ENCODE data around the gene NSD1.
A peak's percentile ranks its signal among the peaks of the same experiment; 100 is the strongest.

NSD1 gene

GRCh38 chr5:177269976-177270375 is 136.4 kb downstream of the NSD1 start:
- no peak overlapping the region for H3K4me3 Mint-ChIP-seq
- H3K4me1 Mint-ChIP-seq = no peaks in the 10 kb centered on the region
- H3K27me3 Mint-ChIP-seq = no peaks in the 10 kb centered on the region
- no peak for ATAC-seq (replicated peaks)
- H3K36me3 Mint-ChIP-seq = peaks cover 37 to 45% of the 10 kb centered on the region in 2 donors
- H3K27ac Mint-ChIP-seq = no peak overlapping the region
- H3K9me3 Mint-ChIP-seq = no peaks in the 10 kb centered on the region
- DNase-seq = no peak

- ATAC-seq (replicated peaks) (no peak), DNase-seq (no peak)
- Mint-ChIP-seq H3K27me3 (no peaks in the 10 kb centered on the region), H3K4me3 (no peak overlapping the region), H3K27ac (no peak overlapping the region), H3K36me3 (peaks cover 34 to 48% of the 10 kb centered on the region in 2 donors), H3K9me3 (no peaks in the 10 kb centered on the region), H3K4me1 (no peaks in the 10 kb centered on the region)
Observed at GRCh38 chr5:177270653-177271052, 137.1 kb downstream of the NSD1 start.

GRCh38 chr5:177271113-177271512 is 137.5 kb downstream of the NSD1 start:
- Mint-ChIP-seq H3K4me1 (no peaks in the 10 kb centered on the region), H3K9me3 (no peaks in the 10 kb centered on the region), H3K27ac (no peak overlapping the region), H3K36me3 (peaks cover 33 to 50% of the 10 kb centered on the region in 2 donors), H3K27me3 (no peaks in the 10 kb centered on the region), H3K4me3 (no peak overlapping the region)
- no peak for DNase-seq
- ATAC-seq (replicated peaks) = no peak

GRCh38 chr5:177275883-177276282 is 142.3 kb downstream of the NSD1 start:
- no peak overlapping the region for H3K27ac Mint-ChIP-seq
- peaks cover 0 to 6% of the 10 kb centered on the region in 2 donors for H3K4me1 Mint-ChIP-seq
- H3K4me3 Mint-ChIP-seq = no peak overlapping the region
- DNase-seq (no peak), ATAC-seq (replicated peaks) (no peak)
- no peaks in the 10 kb centered on the region for H3K9me3 Mint-ChIP-seq
- no peaks in the 10 kb centered on the region for H3K27me3 Mint-ChIP-seq
- peaks cover 28 to 68% of the 10 kb centered on the region in 2 donors for H3K36me3 Mint-ChIP-seq

GRCh38 chr5:177276886-177277285 is 143.3 kb downstream of the NSD1 start:
- ATAC-seq (replicated peaks) (no peak), DNase-seq (no peak)
- H3K36me3 Mint-ChIP-seq = peaks cover 34 to 69% of the 10 kb centered on the region in 2 donors
- H3K27ac Mint-ChIP-seq = peak overlapping the region; percentile 47
- no peak overlapping the region for H3K4me3 Mint-ChIP-seq
- peaks cover 0 to 6% of the 10 kb centered on the region in 2 donors for H3K4me1 Mint-ChIP-seq
- H3K9me3 Mint-ChIP-seq = no peaks in the 10 kb centered on the region
- H3K27me3 Mint-ChIP-seq = no peaks in the 10 kb centered on the region

GRCh38 chr5:177288191-177288590 is 154.6 kb downstream of the NSD1 start:
- no peak overlapping the region for H3K4me3 Mint-ChIP-seq
- H3K4me1 Mint-ChIP-seq = peaks cover 4 to 18% of the 10 kb centered on the region in 2 donors
- no peak for DNase-seq
- H3K9me3 Mint-ChIP-seq = no peaks in the 10 kb centered on the region
- H3K27me3 Mint-ChIP-seq = no peaks in the 10 kb centered on the region
- ATAC-seq (replicated peaks) = no peak
- no peak overlapping the region for H3K27ac Mint-ChIP-seq
- H3K36me3 Mint-ChIP-seq = peaks cover 40 to 58% of the 10 kb centered on the region in 2 donors

GRCh38 chr5:177290816-177291596 is 157.4 kb downstream of the NSD1 start:
- ATAC-seq (replicated peaks) (peak; percentile 77 to 78), DNase-seq (no peak)
- H3K9me3 Mint-ChIP-seq = no peaks in the 10 kb centered on the region
- H3K27me3 Mint-ChIP-seq = no peaks in the 10 kb centered on the region
- peaks cover 53 to 65% of the 10 kb centered on the region in 2 donors for H3K36me3 Mint-ChIP-seq
- no peak overlapping the region for H3K4me3 Mint-ChIP-seq
- peak overlapping the region; percentile 27 for H3K27ac Mint-ChIP-seq
- H3K4me1 Mint-ChIP-seq = peaks cover 14 to 34% of the 10 kb centered on the region in 2 donors

- Mint-ChIP-seq H3K27me3 (no peaks in the 10 kb centered on the region), H3K4me1 (peaks cover 22 to 41% of the 10 kb centered on the region in 2 donors)
- ATAC-seq (replicated peaks) = no peak
Observed at GRCh38 chr5:177291735-177292134, 158.2 kb downstream of the NSD1 start.

GRCh38 chr5:177293819-177294581 is 160.4 kb downstream of the NSD1 start:
- ATAC-seq (replicated peaks) = no peak
- DNase-seq = no peak
- Mint-ChIP-seq H3K27me3 (no peaks in the 10 kb centered on the region), H3K4me3 (no peak overlapping the region), H3K36me3 (peaks cover 56 to 76% of the 10 kb centered on the region in 2 donors), H3K4me1 (peaks cover 33 to 49% of the 10 kb centered on the region in 2 donors), H3K27ac (peak overlapping the region; percentile 25), H3K9me3 (no peaks in the 10 kb centered on the region)

More at GRCh38 chr5:177291735-177292134, 158.2 kb downstream of the NSD1 start:
- Mint-ChIP-seq H3K27ac (no peak overlapping the region), H3K9me3 (no peaks in the 10 kb centered on the region), H3K4me3 (no peak overlapping the region), H3K36me3 (peaks cover 55 to 69% of the 10 kb centered on the region in 2 donors)
- DNase-seq = no peak

GRCh38 chr5:177294632-177295031 is 161.1 kb downstream of the NSD1 start:
- DNase-seq (no peak), ATAC-seq (replicated peaks) (no peak)
- no peak overlapping the region for H3K4me3 Mint-ChIP-seq
- no peaks in the 10 kb centered on the region for H3K27me3 Mint-ChIP-seq
- H3K9me3 Mint-ChIP-seq = no peaks in the 10 kb centered on the region
- H3K36me3 Mint-ChIP-seq = peaks cover 52 to 75% of the 10 kb centered on the region in 2 donors
- peak overlapping the region; percentile 25 for H3K27ac Mint-ChIP-seq
- H3K4me1 Mint-ChIP-seq = peaks cover 36 to 51% of the 10 kb centered on the region in 2 donors

- DNase-seq (no peak), ATAC-seq (replicated peaks) (peak; percentile 32 to 49)
- H3K27me3 Mint-ChIP-seq = no peaks in the 10 kb centered on the region
- H3K9me3 Mint-ChIP-seq = no peaks in the 10 kb centered on the region
- peak overlapping the region in 1 of 2 donors; percentile 38 for H3K4me3 Mint-ChIP-seq
- peaks cover 44 to 53% of the 10 kb centered on the region in 2 donors for H3K4me1 Mint-ChIP-seq
- peaks cover 45 to 66% of the 10 kb centered on the region in 2 donors for H3K36me3 Mint-ChIP-seq
- H3K27ac Mint-ChIP-seq = peak overlapping the region; percentile 84
Observed at GRCh38 chr5:177295924-177296323, 162.4 kb downstream of the NSD1 start.

GRCh38 chr5:177296581-177296980 is 163.0 kb downstream of the NSD1 start:
- H3K4me3 Mint-ChIP-seq = peak overlapping the region in 1 of 2 donors; percentile 58
- peaks cover 43 to 63% of the 10 kb centered on the region in 2 donors for H3K36me3 Mint-ChIP-seq
- DNase-seq = no peak

GRCh38 chr5:177297922-177298321 is 164.3 kb downstream of the NSD1 start:
- Mint-ChIP-seq H3K27me3 (no peaks in the 10 kb centered on the region), H3K4me3 (no peak overlapping the region), H3K27ac (no peak overlapping the region), H3K36me3 (peaks cover 37 to 53% of the 10 kb centered on the region in 2 donors), H3K9me3 (no peaks in the 10 kb centered on the region), H3K4me1 (peaks cover 57 to 70% of the 10 kb centered on the region in 2 donors)
- ATAC-seq (replicated peaks) (no peak), DNase-seq (no peak)

More at GRCh38 chr5:177296581-177296980, 163.0 kb downstream of the NSD1 start:
- Mint-ChIP-seq H3K9me3 (no peaks in the 10 kb centered on the region), H3K27ac (peak overlapping the region; percentile 87), H3K27me3 (no peaks in the 10 kb centered on the region), H3K4me1 (peaks cover 47 to 56% of the 10 kb centered on the region in 2 donors)
- no peak for ATAC-seq (replicated peaks)

- Mint-ChIP-seq H3K4me1 (peaks cover 60 to 81% of the 10 kb centered on the region in 2 donors), H3K4me3 (no peak overlapping the region), H3K27ac (peak overlapping the region; percentile 68), H3K36me3 (peaks cover 28 to 51% of the 10 kb centered on the region in 2 donors), H3K27me3 (no peaks in the 10 kb centered on the region), H3K9me3 (no peaks in the 10 kb centered on the region)
- no peak for DNase-seq
- ATAC-seq (replicated peaks) = no peak
Observed at GRCh38 chr5:177299697-177300096, 166.1 kb downstream of the NSD1 start.

Measured in stimulated activated naive B cell treated with anti-CD40 and anti-IgM and Interleukin-4, amounts not matched to agents 10 μg/mL and 1 μg/mL and 100 μg/mL, for 72 hours (primary cell).